ENCODE measurements around the gene NFATC4. TPM values are rescaled to one million over a fixed set of nuclear protein-coding genes. Genes with fewer than 3 reads are reported as not detected.

NFATC4 gene
- polyA plus RNA-seq, 1 experiment = 151 TPM

GRCh38 chr14:24365600-24366412 is 2.2 kb upstream of the NFATC4 start:
- TF ChIP-seq, protein P1, sequence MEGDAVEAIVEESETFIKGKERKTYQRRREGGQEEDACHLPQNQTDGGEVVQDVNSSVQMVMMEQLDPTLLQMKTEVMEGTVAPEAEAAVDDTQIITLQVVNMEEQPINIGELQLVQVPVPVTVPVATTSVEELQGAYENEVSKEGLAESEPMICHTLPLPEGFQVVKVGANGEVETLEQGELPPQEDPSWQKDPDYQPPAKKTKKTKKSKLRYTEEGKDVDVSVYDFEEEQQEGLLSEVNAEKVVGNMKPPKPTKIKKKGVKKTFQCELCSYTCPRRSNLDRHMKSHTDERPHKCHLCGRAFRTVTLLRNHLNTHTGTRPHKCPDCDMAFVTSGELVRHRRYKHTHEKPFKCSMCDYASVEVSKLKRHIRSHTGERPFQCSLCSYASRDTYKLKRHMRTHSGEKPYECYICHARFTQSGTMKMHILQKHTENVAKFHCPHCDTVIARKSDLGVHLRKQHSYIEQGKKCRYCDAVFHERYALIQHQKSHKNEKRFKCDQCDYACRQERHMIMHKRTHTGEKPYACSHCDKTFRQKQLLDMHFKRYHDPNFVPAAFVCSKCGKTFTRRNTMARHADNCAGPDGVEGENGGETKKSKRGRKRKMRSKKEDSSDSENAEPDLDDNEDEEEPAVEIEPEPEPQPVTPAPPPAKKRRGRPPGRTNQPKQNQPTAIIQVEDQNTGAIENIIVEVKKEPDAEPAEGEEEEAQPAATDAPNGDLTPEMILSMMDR (IDR thresholded peaks at IDR 0.05; ENCODE audit: insufficient read depth, low read depth, low read length) = peak; percentile 88
- Histone ChIP-seq H3K4me3 (ENCODE audit: low read depth, low read length) (peak overlapping the region; percentile 29), H3K27me3 (ENCODE audit: control insufficient read depth, insufficient read depth, low read length) (no peaks in the 10 kb centered on the region), H3K36me3 (ENCODE audit: control insufficient read depth, insufficient read depth, low read length) (peaks cover 10% of the 10 kb centered on the region)
- CTCF ChIA-PET = interaction anchor here (0.6 to 2.3 kb wide), 27 partner anchors 9 to 552 kb away, joined by 3 to 59 read pairs (median 7); partner anchors contain the start of genes ADCY4, CIDEB, NYNRIN and RIPK3
- POLR2A ChIA-PET = interaction anchor here (0.5 to 1.8 kb wide), 7 partner anchors 14 to 66 kb away, joined by 3 to 9 read pairs (median 3); partner anchors contain the start of genes KHNYN and NYNRIN
- DNase-seq (ENCODE audit: low read depth) = peak; percentile 81

DNA sequence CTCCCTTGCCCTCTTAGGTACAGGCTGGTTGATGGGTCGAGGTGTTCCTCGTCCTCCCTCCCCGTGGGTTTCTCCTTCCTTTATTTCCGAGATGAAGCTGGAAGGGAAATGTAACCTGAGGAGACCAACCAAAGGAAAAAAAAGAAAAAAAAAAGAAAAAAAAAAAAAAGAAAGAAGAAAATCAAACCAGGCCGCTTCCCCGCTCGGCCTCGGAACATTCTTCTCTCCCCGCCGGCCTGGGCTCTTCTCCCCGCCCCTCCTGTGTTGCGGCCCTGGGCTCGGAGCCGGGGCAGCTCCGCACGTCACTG is 1.6 kb upstream of the NFATC4 start:
- DNase-seq (ENCODE audit: low read depth) = no peak
- Histone ChIP-seq H3K36me3 (ENCODE audit: control insufficient read depth, insufficient read depth, low read length) (peaks cover 13% of the 10 kb centered on the region), H3K4me3 (ENCODE audit: low read depth, low read length) (peak overlapping the region; percentile 29), H3K27me3 (ENCODE audit: control insufficient read depth, insufficient read depth, low read length) (no peaks in the 10 kb centered on the region)
- ChIA-PET POLR2A (interaction anchor here (0.5 to 1.8 kb wide), 6 partner anchors 13 to 65 kb away, joined by 3 to 9 read pairs (median 3); partner anchors contain the start of genes KHNYN and NYNRIN), CTCF (interaction anchor here (0.7 to 2.3 kb wide), 23 partner anchors 9 to 76 kb away, joined by 3 to 59 read pairs (median 8); partner anchors contain the start of genes ADCY4, CIDEB, NYNRIN and RIPK3)
- TF ChIP-seq, protein P1 (IDR thresholded peaks at IDR 0.05; ENCODE audit: insufficient read depth, low read depth, low read length) = no peak

GRCh38 chr14:24366721-24367513 is 1.1 kb upstream of the NFATC4 start:
- ChIA-PET POLR2A (interaction anchor here (0.5 to 1.8 kb wide), 6 partner anchors 12 to 65 kb away, joined by 3 to 9 read pairs (median 3); partner anchors contain the start of genes KHNYN and NYNRIN), CTCF (interaction anchor here (0.7 to 2.3 kb wide), 23 partner anchors 8 to 75 kb away, joined by 3 to 59 read pairs (median 8); partner anchors contain the start of genes ADCY4, CIDEB, NYNRIN and RIPK3)
- DNase-seq (ENCODE audit: low read depth) = peak; percentile 80
- no peaks in the 10 kb centered on the region for H3K27me3 ChIP-seq (ENCODE audit: control insufficient read depth, insufficient read depth, low read length)
- peaks cover 16% of the 10 kb centered on the region for H3K36me3 ChIP-seq (ENCODE audit: control insufficient read depth, insufficient read depth, low read length)
- peak overlapping the region; percentile 51 for H3K4me3 ChIP-seq (ENCODE audit: low read depth, low read length)
- TF ChIP-seq, protein P1 (IDR thresholded peaks at IDR 0.05; ENCODE audit: insufficient read depth, low read depth, low read length) = no peak

GRCh38 chr14:24368212-24368561 is 203 bp downstream of the NFATC4 start:
- TF ChIP-seq, protein P1 (IDR thresholded peaks at IDR 0.05; ENCODE audit: insufficient read depth, low read depth, low read length) = no peak
- Histone ChIP-seq H3K27me3 (ENCODE audit: control insufficient read depth, insufficient read depth, low read length) (no peaks in the 10 kb centered on the region), H3K36me3 (ENCODE audit: control insufficient read depth, insufficient read depth, low read length) (peaks cover 25% of the 10 kb centered on the region), H3K4me3 (ENCODE audit: low read depth, low read length) (peak overlapping the region; percentile 98)
- no peak for DNase-seq (ENCODE audit: low read depth)
- POLR2A ChIA-PET = no interaction called here
- CTCF ChIA-PET = interaction anchor here (1.4 to 8.4 kb wide), 3 partner anchors 17 to 63 kb away, joined by 3 to 59 read pairs (median 51); partner anchors contain the start of genes ADCY4, CBLN3 and KHNYN

Measured in BJ (cell line).